GM12875 (cell line): ENCODE measurements around the gene PIGZ.

Experiments used
- H3K4me3 ChIP-seq: one replicate; pipeline ENCODE4 v1.5.1; 2011; ENCODE audit warnings: low read depth, low read length, control low read depth
- TF ChIP-seq, protein P1 (sequence below): IDR thresholded peaks from 2 replicates; pipeline ENCODE4 v1.5.1; 2011; ENCODE audit warnings: low read depth, mild to moderate bottlenecking, control low read depth, inconsistent platforms, low read length, moderate library complexity, borderline replicate concordance; ENCODE audit not compliant: insufficient read depth

PIGZ gene

DNA sequence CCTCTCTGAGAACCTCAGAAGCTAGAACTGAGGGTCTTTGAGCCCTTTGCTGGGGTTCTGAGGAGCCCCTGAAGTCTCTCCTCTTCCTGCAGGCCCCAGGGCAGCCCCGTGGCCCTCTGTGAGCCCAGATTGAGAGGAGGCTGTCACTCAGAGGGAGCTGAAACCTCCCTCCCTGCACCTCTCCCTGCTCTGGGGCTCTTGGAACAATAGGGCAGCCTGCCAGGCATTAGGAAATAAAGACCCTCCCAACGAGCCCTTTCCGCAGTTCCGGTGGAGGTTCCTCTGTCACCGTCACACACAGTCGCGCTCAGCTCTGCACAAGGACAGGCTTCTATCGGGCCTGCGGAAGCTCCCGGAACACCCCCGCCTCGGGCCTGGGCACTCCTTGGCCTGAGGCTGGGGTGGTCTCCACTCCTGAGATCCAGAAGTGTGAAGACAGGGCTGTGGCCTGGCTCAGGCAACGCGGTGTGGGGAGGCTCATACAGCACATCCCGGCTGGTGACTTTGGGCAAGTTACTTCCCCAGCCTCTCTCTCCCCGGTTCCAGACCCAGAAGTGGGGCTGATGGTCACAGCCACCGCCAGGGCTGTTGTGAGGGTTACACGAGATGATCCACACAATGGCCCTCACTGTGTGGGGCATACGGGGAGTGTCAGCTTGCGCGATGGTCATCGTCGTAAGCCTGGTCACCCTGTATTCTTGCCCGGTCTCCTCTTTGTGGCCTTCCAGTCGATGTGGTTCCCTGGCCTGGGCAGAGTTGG lies 43.3 kb upstream of the PIGZ start:
- TF ChIP-seq, protein P1, sequence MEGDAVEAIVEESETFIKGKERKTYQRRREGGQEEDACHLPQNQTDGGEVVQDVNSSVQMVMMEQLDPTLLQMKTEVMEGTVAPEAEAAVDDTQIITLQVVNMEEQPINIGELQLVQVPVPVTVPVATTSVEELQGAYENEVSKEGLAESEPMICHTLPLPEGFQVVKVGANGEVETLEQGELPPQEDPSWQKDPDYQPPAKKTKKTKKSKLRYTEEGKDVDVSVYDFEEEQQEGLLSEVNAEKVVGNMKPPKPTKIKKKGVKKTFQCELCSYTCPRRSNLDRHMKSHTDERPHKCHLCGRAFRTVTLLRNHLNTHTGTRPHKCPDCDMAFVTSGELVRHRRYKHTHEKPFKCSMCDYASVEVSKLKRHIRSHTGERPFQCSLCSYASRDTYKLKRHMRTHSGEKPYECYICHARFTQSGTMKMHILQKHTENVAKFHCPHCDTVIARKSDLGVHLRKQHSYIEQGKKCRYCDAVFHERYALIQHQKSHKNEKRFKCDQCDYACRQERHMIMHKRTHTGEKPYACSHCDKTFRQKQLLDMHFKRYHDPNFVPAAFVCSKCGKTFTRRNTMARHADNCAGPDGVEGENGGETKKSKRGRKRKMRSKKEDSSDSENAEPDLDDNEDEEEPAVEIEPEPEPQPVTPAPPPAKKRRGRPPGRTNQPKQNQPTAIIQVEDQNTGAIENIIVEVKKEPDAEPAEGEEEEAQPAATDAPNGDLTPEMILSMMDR, result no peak
- H3K4me3 ChIP-seq, result no peak overlapping the region

DNA sequence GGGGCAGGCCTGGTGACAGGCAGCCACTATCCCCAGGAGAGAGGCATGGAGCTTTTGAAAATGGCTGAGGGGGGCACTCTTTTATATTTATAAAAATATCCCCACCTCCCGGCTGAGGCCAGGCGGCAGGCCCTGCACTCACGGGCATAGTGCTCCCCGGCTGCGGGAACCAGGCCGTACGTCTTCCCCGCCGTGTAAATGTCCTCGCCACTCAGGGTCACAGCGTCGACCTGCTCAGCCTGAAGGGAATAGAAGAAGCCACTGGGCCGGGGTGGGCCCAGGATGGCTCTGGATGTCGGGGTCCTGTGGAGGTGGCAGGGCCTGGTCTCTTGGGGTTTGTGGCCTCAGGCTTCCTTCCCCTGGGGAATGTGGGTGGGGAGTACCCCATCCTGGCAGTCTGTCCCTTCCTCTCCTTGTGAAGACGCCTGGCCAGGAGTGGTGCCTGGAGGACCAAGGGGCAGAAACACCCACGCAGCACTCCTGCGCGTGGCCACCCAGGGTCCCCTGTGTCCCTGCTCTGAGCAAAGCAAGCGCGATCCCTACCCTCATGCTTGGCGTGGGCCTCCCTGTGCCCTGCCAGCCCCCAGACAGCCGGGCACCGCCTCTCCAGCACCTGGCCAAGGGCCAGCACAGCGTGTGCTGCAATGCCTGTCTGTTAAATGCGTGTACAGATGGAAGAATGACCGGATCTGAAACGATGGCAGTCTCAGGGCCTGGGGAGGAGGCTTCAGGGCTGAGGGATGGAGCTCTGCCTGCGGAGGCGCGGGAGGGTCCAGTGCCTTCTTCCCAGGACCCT lies 42.1 kb upstream of the PIGZ start:
- TF ChIP-seq, protein P1, result no peak
- H3K4me3 ChIP-seq, result no peak overlapping the region

DNA sequence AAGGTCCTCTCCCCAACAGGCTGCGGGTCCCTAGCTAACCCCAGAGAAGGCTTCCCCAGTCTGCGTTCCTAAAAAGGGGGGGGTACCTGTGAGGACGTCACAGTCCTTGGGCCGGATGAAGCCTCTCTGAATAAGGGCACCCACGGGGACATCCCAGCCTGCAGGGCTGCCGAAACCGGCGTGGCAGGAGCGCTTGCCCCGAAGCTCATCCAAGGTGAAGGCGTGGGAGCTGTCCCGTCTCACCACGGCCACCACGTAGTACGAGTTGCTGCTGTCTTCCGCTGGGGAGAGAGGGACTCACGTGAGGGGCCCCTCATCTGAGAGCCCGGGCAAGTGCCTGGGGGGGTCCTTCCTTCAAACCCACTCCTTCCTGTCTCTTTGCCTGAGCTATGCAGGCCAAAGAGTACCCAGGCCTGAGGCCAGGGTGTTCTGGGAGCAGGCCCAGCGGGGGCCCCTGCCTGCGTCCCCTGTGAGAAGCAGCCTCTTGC lies 40.9 kb upstream of the PIGZ start:
- TF ChIP-seq, protein P1, result no peak
- H3K4me3 ChIP-seq, result no peak overlapping the region

DNA sequence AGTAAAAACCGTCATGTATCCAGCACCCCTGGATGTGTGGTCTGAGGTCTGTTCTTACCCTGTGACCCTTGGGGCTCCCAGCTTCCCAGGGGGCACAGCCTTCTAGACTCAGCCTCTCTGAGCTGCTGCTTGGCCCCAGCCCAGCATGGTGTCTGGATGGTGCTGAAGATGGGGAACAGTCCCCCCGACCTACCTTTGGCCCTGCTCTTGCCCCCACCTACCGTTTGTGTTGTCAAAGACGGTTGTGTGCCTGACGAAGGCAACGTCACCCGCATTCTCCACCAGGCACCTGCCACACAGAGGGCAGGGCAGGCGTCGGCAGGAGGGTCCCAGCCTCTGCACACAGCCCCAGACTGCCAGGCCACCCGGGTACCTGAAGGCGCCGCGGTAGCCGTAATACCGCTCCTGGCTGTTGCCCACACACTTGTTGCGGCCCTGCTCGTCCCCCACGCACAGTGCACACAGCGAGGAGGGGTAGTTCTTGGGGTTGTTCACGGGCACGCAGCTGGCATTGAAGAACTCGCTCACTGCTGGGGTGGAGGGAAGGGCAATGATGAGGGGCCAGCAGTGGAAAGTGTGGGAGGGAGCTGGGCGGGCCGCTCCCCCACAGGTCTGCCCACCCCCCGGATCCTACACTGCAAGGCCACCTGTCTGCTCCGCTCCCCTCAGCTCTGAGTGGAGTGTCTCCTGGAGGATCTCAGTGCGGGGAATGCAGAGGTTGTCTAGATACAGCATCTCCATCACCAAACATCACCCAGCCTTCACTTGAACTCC lies 40.0 kb upstream of the PIGZ start:
- H3K4me3 ChIP-seq, result no peak overlapping the region
- TF ChIP-seq, protein P1, result no peak

DNA sequence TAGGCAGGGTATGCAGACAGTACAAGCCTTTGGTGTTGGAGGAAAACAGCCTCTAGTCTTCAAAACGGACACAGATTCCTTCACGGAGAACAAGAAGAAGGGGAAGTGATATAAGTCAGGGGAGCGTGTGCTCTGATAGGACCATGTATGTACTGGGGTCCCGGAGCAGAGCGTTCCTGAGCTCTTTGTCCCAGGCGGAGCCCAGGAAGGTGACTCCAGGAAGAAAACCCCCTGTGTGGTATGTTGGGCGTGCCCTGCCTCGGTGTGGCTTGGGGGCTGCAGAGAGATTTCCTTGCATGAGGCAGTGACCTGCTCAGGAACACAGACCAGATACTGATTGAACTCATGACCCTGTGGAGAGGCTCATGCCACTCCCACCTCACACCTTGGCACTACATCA lies 39.3 kb upstream of the PIGZ start:
- TF ChIP-seq, protein P1, result no peak
- no peak overlapping the region for H3K4me3 ChIP-seq

DNA sequence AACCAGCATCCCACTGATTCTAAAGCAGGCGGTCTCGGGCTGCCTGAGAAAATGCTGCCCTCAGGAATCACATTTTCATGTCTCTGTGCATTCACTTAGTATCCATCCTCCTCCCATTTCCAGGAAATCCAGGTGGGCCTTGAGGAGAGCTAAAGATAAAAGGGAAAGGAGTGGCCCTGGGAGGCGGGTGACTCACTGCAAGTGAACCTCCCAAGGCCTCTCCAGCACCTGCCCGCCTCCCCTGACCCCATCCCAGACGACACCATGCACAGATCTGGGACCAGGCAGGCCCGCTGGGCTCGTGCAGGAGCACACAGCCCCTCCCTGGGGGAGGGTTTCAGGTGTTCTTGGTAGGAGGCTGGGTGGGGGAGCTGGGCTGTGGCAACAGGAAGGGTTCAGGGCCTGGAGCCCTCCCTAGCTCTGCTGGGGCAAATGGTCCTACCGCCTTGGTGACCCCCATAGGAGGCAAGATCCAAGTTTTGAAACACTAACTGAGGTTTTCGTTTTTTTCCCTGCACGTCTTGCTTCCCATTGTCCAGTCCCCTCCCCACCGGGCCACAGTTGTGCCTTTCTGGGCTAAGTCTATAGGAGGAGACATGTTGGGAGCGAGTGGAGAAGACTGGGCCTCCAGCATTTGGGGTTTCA lies 38.8 kb upstream of the PIGZ start:
- no peak overlapping the region for H3K4me3 ChIP-seq
- TF ChIP-seq, protein P1, result no peak
